Measurements from ENCODE around the gene LIN9. TPM values are rescaled to one million over a fixed set of nuclear protein-coding genes. Genes with fewer than 3 reads are reported as not detected.

LIN9 gene
- total RNA-seq, 1 donor from 2014 or later = 8.2 TPM

DNA sequence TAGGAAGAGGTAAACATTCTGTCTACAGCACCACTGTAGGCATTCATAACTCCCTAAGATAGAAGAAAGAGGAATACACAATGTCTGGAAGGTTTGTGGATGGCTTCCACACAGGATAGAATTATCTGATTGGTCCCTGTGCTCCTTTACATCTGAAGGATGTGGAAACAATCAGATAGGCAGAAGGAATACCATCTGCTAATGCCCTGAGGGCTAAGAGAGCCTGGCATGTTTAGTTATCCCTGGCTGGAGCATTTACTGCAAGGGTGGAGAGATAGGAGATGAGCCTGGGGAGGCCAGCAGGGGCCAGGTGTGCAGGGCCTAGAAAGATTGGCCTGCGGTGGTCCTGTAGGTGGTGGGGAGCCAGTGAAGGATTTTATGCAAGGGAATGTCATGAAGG, 113.8 kb downstream of the LIN9 start:
- no peak for DNase-seq (ENCODE audit: low spot score, unreplicated experiment)
- no peak overlapping the region for H3K27ac Mint-ChIP-seq
- no peaks in the 10 kb centered on the region for H3K36me3 Mint-ChIP-seq (ENCODE audit: insufficient read depth)
- H3K4me3 Mint-ChIP-seq (ENCODE audit: low read depth) = no peak overlapping the region
- no peaks in the 10 kb centered on the region for H3K9me3 Mint-ChIP-seq (ENCODE audit: low read depth)
- TF ChIP-seq, protein P1, sequence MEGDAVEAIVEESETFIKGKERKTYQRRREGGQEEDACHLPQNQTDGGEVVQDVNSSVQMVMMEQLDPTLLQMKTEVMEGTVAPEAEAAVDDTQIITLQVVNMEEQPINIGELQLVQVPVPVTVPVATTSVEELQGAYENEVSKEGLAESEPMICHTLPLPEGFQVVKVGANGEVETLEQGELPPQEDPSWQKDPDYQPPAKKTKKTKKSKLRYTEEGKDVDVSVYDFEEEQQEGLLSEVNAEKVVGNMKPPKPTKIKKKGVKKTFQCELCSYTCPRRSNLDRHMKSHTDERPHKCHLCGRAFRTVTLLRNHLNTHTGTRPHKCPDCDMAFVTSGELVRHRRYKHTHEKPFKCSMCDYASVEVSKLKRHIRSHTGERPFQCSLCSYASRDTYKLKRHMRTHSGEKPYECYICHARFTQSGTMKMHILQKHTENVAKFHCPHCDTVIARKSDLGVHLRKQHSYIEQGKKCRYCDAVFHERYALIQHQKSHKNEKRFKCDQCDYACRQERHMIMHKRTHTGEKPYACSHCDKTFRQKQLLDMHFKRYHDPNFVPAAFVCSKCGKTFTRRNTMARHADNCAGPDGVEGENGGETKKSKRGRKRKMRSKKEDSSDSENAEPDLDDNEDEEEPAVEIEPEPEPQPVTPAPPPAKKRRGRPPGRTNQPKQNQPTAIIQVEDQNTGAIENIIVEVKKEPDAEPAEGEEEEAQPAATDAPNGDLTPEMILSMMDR (IDR thresholded peaks at IDR 0.05; ENCODE audit: unreplicated experiment) = no peak
- peaks cover 1% of the 10 kb centered on the region for H3K4me1 Mint-ChIP-seq (ENCODE audit: low read depth)
- H3K27me3 Mint-ChIP-seq = no peaks in the 10 kb centered on the region

DNA sequence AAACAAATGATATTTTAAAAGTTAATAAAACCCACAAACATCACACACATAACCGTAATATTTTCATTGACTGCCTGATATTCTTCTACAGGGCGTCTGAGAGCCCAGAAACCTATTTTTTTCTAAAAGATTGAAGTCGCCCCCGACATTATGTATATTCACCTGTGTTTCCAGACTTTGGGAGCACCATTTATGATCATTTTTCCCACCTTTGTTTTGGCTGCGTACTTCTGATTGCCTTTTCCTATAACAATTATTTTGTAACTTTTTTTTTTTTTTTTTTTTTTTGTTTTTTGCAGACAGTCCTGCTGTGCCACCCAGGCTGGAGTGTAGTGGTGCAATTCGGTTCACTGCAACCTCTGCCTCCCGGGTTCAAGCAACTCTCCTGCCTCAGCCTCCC, 121.6 kb downstream of the LIN9 start:
- Mint-ChIP-seq H3K9me3 (ENCODE audit: low read depth) (no peaks in the 10 kb centered on the region), H3K4me3 (ENCODE audit: low read depth) (peak overlapping the region; percentile 87), H3K27ac (no peak overlapping the region), H3K4me1 (ENCODE audit: low read depth) (peaks cover 15% of the 10 kb centered on the region), H3K36me3 (ENCODE audit: insufficient read depth) (peaks cover 3% of the 10 kb centered on the region), H3K27me3 (no peaks in the 10 kb centered on the region)
- TF ChIP-seq, protein P1 (IDR thresholded peaks at IDR 0.05; ENCODE audit: unreplicated experiment) = no peak
- DNase-seq (ENCODE audit: low spot score, unreplicated experiment) = no peak

- Mint-ChIP-seq H3K36me3 (ENCODE audit: insufficient read depth) (peaks cover 3% of the 10 kb centered on the region), H3K27ac (peak overlapping the region; percentile 96), H3K27me3 (no peaks in the 10 kb centered on the region), H3K4me3 (ENCODE audit: low read depth) (peak overlapping the region; percentile 87), H3K4me1 (ENCODE audit: low read depth) (peaks cover 16% of the 10 kb centered on the region), H3K9me3 (ENCODE audit: low read depth) (no peaks in the 10 kb centered on the region)
- TF ChIP-seq, protein P1 (IDR thresholded peaks at IDR 0.05; ENCODE audit: unreplicated experiment) = no peak
- DNase-seq (ENCODE audit: low spot score, unreplicated experiment) = no peak
These were observed 122.0 kb downstream of the LIN9 start for GRCh38 chr1:226187019-226187322.

DNA sequence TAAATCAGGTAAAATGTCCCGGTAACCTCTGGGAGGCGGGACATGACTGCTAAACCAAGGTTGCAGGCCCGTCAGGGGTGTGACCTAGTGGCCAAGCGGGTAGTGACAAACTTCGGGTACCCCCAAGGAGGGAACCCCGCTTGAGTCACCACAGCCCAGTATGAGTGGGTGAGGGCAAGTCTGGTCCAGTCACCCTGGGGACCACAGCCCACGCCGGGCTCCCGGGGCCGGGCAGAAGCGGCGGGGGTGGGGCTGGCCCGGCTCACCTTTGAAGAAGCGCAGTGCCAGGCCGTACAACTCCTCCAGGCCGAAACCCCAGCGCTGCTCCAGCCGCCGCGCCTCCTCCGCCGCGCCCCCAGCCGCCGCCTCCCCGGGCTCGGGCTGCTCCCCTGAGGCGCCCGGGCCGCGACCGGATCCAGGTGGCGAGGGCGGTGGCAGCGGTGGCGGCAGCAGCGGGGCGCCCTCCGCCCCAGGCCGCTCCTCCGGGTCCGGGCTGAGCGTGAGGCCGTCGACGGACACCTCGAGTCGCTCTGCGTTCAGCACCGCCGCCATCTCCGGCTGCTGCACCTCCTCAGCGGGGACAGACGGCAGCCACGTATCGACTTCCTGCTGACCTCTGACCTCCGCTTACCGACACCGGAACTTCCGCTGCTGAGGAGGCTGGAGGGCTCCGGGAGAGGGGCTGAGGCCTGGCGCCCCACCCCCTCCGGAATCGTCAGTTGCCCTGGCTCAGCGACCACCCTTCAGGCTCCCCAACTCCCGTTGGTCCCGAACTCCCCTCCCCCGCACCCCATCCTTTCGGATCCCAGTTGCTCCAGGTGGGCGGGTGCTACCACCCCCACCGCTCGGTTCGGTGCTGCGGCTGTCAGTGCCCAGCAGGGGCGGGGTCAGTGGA, 122.6 kb downstream of the LIN9 start, which contains the start of gene ACBD3:
Gene ACBD3 (minus strand): TSS at position 618 of the 895 bp plus-strand sequence. CDS start 66 bp downstream, at position 552.
- peak within 1 kb of the TSS; percentile 96 for H3K27ac Mint-ChIP-seq
- peak within 1 kb of the TSS; percentile 89 for H3K4me3 Mint-ChIP-seq (ENCODE audit: low read depth)
- H3K36me3 Mint-ChIP-seq (ENCODE audit: insufficient read depth) = peaks cover 3% of the 10 kb centered on the region
- H3K9me3 Mint-ChIP-seq (ENCODE audit: low read depth) = no peaks in the 10 kb centered on the region
- peak; percentile 71 for DNase-seq (ENCODE audit: low spot score, unreplicated experiment)
- TF ChIP-seq, protein P1 (IDR thresholded peaks at IDR 0.05; ENCODE audit: unreplicated experiment) = no peak
- no peaks in the 10 kb centered on the region for H3K27me3 Mint-ChIP-seq
- H3K4me1 Mint-ChIP-seq (ENCODE audit: low read depth) = peaks cover 18% of the 10 kb centered on the region

- peak overlapping the region; percentile 89 for H3K4me3 Mint-ChIP-seq (ENCODE audit: low read depth)
- no peak for DNase-seq (ENCODE audit: low spot score, unreplicated experiment)
- H3K9me3 Mint-ChIP-seq (ENCODE audit: low read depth) = no peaks in the 10 kb centered on the region
- peaks cover 4% of the 10 kb centered on the region for H3K36me3 Mint-ChIP-seq (ENCODE audit: insufficient read depth)
- peak overlapping the region; percentile 94 for H3K27ac Mint-ChIP-seq
- H3K27me3 Mint-ChIP-seq = no peaks in the 10 kb centered on the region
- TF ChIP-seq, protein P1 (IDR thresholded peaks at IDR 0.05; ENCODE audit: unreplicated experiment) = no peak
- peaks cover 18% of the 10 kb centered on the region for H3K4me1 Mint-ChIP-seq (ENCODE audit: low read depth)
These were observed 123.6 kb downstream of the LIN9 start for GRCh38 chr1:226185141-226186036.

All from progenitor cell of endocrine pancreas (in vitro differentiated cells).